PC-3 (cell line): Measurements from ENCODE around the gene SH3RF3.

Source experiments
- CTCF ChIP-seq: fragments of 300-600 bp; sonication (generic); conservative IDR thresholded peaks from 2 replicates; pipeline ENCODE4 v1.5.1; 2017; ENCODE audit warnings: antibody characterized with exemption, low read depth, mild to moderate bottlenecking, low read length
- EZH2 ChIP-seq: fragments of 300-600 bp; sonication (generic); IDR thresholded peaks from one replicate; pipeline ENCODE4 v1.6.1; 2017; ENCODE audit warnings: antibody characterized with exemption, mild to moderate bottlenecking, low read length; ENCODE audit not compliant: unreplicated experiment

- no peak for TF ChIP-seq EZH2
- no peak for TF ChIP-seq CTCF
Observed at GRCh38 chr2:109242210-109242653, 113.2 kb downstream of the SH3RF3 start.
